Glutamatergic neuron (in vitro differentiated cells): ENCODE measurements around the gene ADAMTSL1. TPM values are rescaled to one million over a fixed set of nuclear protein-coding genes. Genes with fewer than 3 reads are reported as not detected.

Source experiments
- DNase-seq: peaks from one replicate; pipeline ENCODE4 v3.0.0; 2022
- H3K27ac Mint-ChIP-seq: one replicate; pipeline ENCODE4 v1.8.0; 2020; ENCODE audit warnings: mild to moderate bottlenecking, mixed read lengths, inconsistent platforms; ENCODE audit not compliant: unreplicated experiment
- H3K27me3 Mint-ChIP-seq: one replicate; pipeline ENCODE4 v1.8.0; 2020; ENCODE audit warnings: mild to moderate bottlenecking, moderate library complexity, mixed read lengths, inconsistent platforms; ENCODE audit not compliant: unreplicated experiment
- H3K36me3 Mint-ChIP-seq: one replicate; pipeline ENCODE4 v1.8.0; 2020; ENCODE audit warnings: mild to moderate bottlenecking, mixed read lengths, inconsistent platforms; ENCODE audit not compliant: unreplicated experiment
- H3K4me1 Mint-ChIP-seq: one replicate; pipeline ENCODE4 v1.8.0; 2020; ENCODE audit warnings: mild to moderate bottlenecking, low read depth, mixed read lengths, inconsistent platforms; ENCODE audit not compliant: unreplicated experiment
- H3K4me3 Mint-ChIP-seq: one replicate; pipeline ENCODE4 v1.8.0; 2020; ENCODE audit warnings: mild to moderate bottlenecking, mixed read lengths, inconsistent platforms; ENCODE audit not compliant: unreplicated experiment
- H3K9me3 Mint-ChIP-seq: one replicate; pipeline ENCODE4 v1.8.0; 2020; ENCODE audit warnings: mild to moderate bottlenecking, moderate library complexity, mixed read lengths, inconsistent platforms; ENCODE audit not compliant: unreplicated experiment
- total RNA-seq: library from RNA; stranded (reverse); fragmentation: NEBNext Ultra II Directional; extraction: Animal tissue kit (Norgen Biotek cat#: 25700); gene quantifications from one replicate; pipeline ENCODE4 v1.2.1, GENCODE V29; 2021; ENCODE audit not compliant: unreplicated experiment
- TF ChIP-seq, protein P1 (sequence below): fragments of 200-600 bp; sonication (generic); IDR thresholded peaks from one replicate; pipeline ENCODE4 v1.5.0; 2021; ENCODE audit not compliant: partially characterized antibody, unreplicated experiment

Gene ADAMTSL1
- total RNA-seq, 1 donor from 2014 or later: 0.91 TPM

DNA sequence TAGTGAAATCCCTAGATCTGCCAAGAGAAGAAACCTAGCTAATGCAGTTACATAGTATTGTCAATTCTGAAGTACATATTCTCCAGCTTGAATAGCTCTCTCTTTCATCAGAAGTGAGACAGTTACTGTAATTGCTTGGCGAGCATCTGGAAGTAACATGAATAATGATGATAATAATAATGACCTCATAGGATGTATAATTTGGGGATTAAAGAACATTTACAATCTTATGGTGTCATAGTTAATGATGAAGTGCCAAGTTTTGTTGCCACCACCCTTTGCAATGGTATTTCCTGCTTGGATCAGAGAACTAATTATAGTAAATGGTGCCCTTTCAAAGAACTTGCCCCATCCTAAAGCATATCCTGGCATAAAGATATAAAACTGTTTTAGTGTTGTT, 201.4 kb downstream of the ADAMTSL1 start:
- TF ChIP-seq, protein P1, sequence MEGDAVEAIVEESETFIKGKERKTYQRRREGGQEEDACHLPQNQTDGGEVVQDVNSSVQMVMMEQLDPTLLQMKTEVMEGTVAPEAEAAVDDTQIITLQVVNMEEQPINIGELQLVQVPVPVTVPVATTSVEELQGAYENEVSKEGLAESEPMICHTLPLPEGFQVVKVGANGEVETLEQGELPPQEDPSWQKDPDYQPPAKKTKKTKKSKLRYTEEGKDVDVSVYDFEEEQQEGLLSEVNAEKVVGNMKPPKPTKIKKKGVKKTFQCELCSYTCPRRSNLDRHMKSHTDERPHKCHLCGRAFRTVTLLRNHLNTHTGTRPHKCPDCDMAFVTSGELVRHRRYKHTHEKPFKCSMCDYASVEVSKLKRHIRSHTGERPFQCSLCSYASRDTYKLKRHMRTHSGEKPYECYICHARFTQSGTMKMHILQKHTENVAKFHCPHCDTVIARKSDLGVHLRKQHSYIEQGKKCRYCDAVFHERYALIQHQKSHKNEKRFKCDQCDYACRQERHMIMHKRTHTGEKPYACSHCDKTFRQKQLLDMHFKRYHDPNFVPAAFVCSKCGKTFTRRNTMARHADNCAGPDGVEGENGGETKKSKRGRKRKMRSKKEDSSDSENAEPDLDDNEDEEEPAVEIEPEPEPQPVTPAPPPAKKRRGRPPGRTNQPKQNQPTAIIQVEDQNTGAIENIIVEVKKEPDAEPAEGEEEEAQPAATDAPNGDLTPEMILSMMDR: no peak
- no peak for DNase-seq
- Mint-ChIP-seq H3K9me3 (no peaks in the 10 kb centered on the region), H3K27ac (no peak overlapping the region), H3K36me3 (no peaks in the 10 kb centered on the region), H3K4me3 (no peak overlapping the region), H3K4me1 (no peaks in the 10 kb centered on the region), H3K27me3 (no peaks in the 10 kb centered on the region)

DNA sequence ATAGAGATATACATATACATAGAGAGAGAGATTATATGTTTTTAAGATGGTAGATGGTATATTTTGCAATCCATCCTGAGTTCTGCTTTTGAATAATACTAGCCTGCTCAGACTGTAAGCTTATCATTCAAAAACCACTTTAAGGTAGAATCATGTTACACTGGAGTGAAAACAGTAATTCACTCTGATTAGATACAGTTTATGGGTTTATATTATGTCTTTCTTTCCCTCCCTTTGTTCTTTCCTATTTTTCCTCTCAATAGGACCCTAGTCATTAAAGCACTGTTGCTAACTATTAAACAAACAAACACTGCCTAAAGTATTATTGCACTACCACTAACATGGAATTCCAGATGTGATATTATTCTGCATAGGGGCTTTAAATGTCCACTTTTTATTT, 202.0 kb downstream of the ADAMTSL1 start:
- H3K27ac Mint-ChIP-seq: no peak overlapping the region
- no peaks in the 10 kb centered on the region for H3K4me1 Mint-ChIP-seq
- TF ChIP-seq, protein P1: no peak
- H3K9me3 Mint-ChIP-seq: peaks cover 1% of the 10 kb centered on the region
- DNase-seq: no peak
- no peaks in the 10 kb centered on the region for H3K27me3 Mint-ChIP-seq
- H3K36me3 Mint-ChIP-seq: no peaks in the 10 kb centered on the region
- no peak overlapping the region for H3K4me3 Mint-ChIP-seq

DNA sequence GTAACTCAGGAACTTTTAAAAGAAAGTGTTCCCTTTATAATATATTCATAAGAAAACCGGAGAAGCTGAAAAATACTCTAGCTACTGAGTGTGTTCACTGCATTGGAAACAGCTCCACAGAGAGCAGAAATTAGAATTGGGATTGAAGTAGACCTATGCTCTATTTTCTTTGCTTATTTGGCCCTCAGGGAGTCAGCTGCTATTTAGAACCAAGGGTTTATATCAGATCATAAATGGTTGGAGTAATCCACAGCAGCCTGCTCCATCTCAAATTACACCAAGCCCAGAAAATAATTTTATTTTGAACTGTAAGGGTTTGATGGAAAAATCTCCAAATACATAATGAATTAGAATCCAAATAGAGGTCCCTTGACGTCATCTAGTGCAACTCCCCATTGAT, 202.6 kb downstream of the ADAMTSL1 start:
- no peak for DNase-seq
- TF ChIP-seq, protein P1: no peak
- H3K4me3 Mint-ChIP-seq: no peak overlapping the region
- no peaks in the 10 kb centered on the region for H3K36me3 Mint-ChIP-seq
- peaks cover 1% of the 10 kb centered on the region for H3K9me3 Mint-ChIP-seq
- no peaks in the 10 kb centered on the region for H3K27me3 Mint-ChIP-seq
- H3K4me1 Mint-ChIP-seq: no peaks in the 10 kb centered on the region
- H3K27ac Mint-ChIP-seq: no peak overlapping the region

DNA sequence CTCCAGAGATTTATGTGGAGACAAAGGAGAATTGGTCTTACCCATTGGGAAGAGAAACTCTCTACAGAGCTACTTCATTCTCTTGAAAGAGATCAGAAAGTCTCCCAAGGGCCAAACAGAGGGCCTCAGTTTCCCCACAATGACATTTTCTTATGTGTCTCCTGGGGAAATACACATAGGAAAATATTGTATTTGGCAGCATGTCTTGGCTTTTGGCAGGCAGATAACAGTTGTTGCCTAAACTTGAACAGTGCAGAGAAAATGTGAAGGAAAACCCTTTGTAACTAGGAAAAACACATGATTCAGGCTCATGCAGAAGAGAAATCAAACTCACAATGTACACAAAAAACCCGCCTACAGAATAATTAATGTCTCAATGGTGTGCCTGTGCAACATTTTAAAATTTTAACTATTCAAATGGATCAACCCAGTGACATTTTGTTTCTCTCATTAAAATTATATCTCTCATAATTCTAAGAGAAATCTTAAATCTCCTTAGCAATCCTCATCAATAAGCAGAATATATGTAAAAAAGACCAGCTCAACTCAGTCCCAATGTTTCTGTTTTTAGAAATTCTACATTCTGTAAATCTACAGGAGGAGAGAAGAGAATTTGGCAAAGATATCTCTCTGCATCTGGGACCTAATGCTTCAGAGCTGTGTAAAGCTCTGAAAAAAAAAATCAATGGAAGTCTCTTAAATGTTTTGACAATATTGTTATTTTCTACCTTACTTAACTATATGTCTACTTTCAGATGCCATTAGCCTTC, 205.1 kb downstream of the ADAMTSL1 start:
- Mint-ChIP-seq H3K36me3 (no peaks in the 10 kb centered on the region), H3K4me3 (no peak overlapping the region), H3K27me3 (no peaks in the 10 kb centered on the region), H3K27ac (no peak overlapping the region), H3K9me3 (peaks cover 1% of the 10 kb centered on the region), H3K4me1 (no peaks in the 10 kb centered on the region)
- TF ChIP-seq, protein P1: no peak
- no peak for DNase-seq

DNA sequence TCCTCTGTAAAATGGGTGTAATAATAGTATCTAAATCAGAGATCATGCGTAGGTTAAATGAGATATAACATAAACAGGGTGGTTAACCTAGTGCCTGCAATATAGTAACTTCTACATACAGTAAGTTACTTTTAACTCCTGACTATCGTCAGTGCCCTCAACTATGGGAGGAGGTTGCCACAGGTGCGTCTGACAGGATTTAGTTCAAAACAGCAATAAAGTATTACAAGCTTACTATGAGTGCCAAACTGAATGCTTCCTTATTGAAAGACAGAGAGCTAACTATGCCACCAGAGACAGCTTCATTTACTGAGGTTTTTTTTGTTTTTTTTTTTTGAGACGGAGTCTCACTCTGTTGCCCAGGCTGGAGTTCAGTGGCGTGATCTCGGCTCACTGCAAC, 209.0 kb downstream of the ADAMTSL1 start:
- DNase-seq: no peak
- H3K4me3 Mint-ChIP-seq: no peak overlapping the region
- peaks cover 1% of the 10 kb centered on the region for H3K9me3 Mint-ChIP-seq
- H3K4me1 Mint-ChIP-seq: no peaks in the 10 kb centered on the region
- no peaks in the 10 kb centered on the region for H3K27me3 Mint-ChIP-seq
- TF ChIP-seq, protein P1: no peak
- no peaks in the 10 kb centered on the region for H3K36me3 Mint-ChIP-seq
- H3K27ac Mint-ChIP-seq: no peak overlapping the region
